DOHH2 (cell line): ENCODE measurements around the gene NHERF1.

Source experiments
- EZH2phosphoT487 ChIP-seq: fragments of 200-600 bp; sonication (generic); IDR thresholded peaks from 2 replicates; pipeline ENCODE4 v1.6.1; 2017; ENCODE audit warnings: borderline replicate concordance, mild to moderate bottlenecking, antibody characterized with exemption, low read length, moderate library complexity, mixed read lengths
- TF ChIP-seq, protein P1 (sequence below): fragments of 200-600 bp; sonication (generic); IDR thresholded peaks from one replicate; pipeline ENCODE4 v1.5.1; 2014; ENCODE audit warnings: antibody characterized with exemption, mild to moderate bottlenecking, low read depth, low read length; ENCODE audit not compliant: poor library complexity, severe bottlenecking

GRCh38 chr17:74803388-74803930 lies 55.0 kb downstream of the NHERF1 start:
- TF ChIP-seq, protein P1, sequence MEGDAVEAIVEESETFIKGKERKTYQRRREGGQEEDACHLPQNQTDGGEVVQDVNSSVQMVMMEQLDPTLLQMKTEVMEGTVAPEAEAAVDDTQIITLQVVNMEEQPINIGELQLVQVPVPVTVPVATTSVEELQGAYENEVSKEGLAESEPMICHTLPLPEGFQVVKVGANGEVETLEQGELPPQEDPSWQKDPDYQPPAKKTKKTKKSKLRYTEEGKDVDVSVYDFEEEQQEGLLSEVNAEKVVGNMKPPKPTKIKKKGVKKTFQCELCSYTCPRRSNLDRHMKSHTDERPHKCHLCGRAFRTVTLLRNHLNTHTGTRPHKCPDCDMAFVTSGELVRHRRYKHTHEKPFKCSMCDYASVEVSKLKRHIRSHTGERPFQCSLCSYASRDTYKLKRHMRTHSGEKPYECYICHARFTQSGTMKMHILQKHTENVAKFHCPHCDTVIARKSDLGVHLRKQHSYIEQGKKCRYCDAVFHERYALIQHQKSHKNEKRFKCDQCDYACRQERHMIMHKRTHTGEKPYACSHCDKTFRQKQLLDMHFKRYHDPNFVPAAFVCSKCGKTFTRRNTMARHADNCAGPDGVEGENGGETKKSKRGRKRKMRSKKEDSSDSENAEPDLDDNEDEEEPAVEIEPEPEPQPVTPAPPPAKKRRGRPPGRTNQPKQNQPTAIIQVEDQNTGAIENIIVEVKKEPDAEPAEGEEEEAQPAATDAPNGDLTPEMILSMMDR = no peak
- no peak for TF ChIP-seq EZH2phosphoT487
